ENCODE results near the gene CTTN.

GRCh38 chr11:70435361-70435760 lies 37.0 kb downstream of the CTTN start:
- TF ChIP-seq CTCF (IDR thresholded peaks at IDR 0.05), result no peak
- no peak for TF ChIP-seq POLR2AphosphoS5 (IDR thresholded peaks at IDR 0.05)
- TF ChIP-seq POLR2A (IDR thresholded peaks at IDR 0.05), result no peak
